HG02678 (cell line): ENCODE measurements around the gene STX10.
"Not testable (repeated sequence)": the region's sequence is repeated elsewhere in the genome, so short reads cannot be mapped to it uniquely, and the experiment has no call there.

Source experiments
- ATAC-seq: cut with Tn5 transposase; IDR thresholded peaks from one replicate; pipeline ENCODE4 v1.9.1; 2021; ENCODE audit warnings: mild to moderate bottlenecking, moderate library complexity; ENCODE audit not compliant: unreplicated experiment

The STX10 gene

DNA sequence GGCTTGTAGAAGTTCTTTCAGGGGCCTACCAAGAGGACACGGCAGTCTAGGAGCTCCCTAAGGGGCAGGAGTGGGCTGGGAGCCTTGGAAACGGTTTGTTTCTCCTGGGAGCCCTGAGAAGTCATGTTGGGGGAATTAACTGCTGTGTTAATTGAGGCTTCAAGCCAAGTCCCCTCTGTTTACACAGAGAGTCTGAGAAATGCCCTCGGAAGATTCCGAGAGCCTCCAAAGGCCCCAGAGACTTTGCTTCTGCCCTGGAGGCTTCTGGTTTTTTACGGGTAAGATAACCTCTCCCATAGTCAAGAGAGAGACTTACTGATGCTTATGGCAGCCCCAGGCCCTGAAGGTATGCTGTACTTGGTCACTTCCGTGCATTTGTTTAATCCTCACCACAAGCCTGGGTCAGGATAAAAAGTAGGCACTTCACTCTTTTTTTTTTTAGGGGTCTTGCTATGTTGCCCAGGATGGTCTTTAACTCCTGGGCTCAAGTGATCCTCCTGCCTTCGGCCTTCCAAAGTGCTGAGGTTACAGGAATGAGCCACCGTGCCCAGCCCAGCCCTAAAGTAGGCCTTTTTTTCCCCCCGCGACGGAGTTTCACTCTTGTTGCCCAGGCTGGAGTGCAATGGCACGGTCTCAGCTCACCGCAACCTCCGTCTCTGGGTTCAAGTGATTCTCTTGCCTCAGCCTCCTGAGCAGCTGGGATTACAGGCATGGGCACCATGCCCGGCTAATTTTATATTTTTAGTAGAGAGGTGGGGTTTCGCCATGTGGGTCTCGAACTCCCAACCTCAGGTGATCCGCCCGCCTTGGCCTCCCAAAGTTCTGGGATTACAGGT, 15.2 kb upstream of the STX10 start:
- no peak for ATAC-seq

- no peak for ATAC-seq
Measured at GRCh38 chr19:13164343-13165161, 14.4 kb upstream of the STX10 start.

- no peak for ATAC-seq
Measured at GRCh38 chr19:13163609-13164342, 13.6 kb upstream of the STX10 start.

GRCh38 chr19:13162724-13163608, 12.8 kb upstream of the STX10 start:
- ATAC-seq: peak; percentile 47

GRCh38 chr19:13160557-13160956, 10.4 kb upstream of the STX10 start:
- ATAC-seq: no peak

DNA sequence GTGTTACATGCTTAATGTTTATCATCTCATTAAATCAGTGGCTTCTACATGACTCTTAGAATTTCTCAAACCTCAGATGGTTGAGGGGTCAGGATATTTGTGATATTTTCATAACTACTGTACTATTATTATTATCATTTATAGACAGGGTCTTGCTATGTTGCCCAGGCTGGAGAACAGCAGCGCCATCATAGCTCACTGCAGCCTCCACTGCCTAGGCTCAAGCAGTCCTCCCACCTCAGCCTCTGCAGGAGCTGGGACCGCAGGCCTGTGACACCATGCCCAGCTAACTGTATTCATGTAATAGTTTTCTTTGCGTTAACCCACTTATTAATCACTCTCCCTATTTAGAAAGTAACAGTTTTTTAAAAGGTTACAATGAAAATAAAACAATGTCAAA, 9.5 kb upstream of the STX10 start:
- no peak for ATAC-seq

DNA sequence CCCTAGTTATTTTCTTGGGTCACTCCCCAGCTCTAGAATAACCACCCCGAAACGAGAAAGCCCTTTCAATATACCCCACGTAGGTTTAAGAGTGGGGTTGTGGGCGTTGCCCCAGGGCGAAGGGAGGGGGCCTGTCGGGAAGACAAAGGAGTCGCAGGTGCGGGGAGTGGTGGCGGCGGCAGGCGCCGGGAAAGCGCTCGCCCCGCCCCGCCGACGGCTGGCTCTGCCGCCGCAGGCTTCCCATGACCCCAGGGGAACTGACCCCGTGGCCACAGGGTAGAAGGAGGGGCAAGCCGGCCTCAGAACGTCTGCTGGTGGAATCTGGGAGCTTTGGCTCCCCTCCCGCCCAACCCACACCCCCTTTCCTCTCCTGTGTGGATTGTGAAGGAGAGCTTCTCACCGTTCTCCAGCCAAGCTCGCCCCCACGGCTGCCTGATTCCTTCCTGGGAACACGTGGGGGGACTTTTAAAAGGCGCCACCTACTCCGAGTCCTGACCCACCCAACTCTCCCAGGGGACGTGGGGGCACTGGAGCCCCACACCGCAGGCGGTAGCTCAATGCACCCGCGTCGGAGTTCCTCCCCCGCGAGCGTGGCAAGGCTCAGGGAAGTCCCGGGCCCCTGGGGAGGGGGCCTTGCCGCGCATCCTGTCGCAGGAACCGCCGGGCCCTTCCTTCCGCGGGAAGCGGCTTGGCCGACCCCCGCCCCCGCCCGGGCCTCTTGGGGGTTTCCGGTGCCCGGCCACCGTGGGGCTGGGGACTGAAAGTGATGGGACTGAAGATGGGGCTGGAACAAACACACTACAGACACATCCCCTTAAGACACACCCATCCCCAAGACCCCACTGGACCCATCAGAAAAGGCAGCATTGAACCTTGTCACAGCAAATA, 5.5 kb upstream of the STX10 start:
- ATAC-seq: peak; percentile 22

DNA sequence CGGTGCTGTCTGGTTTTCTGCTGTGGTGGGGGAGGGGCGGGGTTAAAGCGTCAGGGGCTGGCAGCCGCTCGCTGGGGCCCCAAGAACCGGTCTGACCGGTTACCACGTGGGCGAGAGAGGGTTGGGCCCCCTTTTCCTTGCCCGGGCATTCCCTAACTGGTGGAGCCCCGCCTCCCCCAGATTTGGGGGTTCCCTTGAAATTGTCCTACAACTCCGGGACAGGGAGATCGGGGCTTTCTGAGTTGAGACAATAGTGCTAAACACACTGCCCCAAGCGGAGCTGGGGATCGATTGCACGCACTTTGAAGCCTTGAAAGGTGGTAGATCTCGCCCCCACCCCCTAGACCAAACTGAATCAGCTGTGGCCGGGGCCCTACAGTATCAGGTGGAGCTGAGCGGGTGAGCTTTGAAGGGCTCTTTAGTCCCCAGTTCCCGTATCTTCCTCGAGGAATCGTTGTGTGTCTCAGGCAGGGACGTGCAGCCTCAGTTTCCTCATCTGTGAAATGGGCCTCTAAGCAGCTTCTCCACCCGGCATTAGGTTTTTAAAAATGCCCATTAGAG, 4.8 kb upstream of the STX10 start:
- no peak for ATAC-seq

- no peak for ATAC-seq
Measured at GRCh38 chr19:13154241-13154778, 4.1 kb upstream of the STX10 start.

DNA sequence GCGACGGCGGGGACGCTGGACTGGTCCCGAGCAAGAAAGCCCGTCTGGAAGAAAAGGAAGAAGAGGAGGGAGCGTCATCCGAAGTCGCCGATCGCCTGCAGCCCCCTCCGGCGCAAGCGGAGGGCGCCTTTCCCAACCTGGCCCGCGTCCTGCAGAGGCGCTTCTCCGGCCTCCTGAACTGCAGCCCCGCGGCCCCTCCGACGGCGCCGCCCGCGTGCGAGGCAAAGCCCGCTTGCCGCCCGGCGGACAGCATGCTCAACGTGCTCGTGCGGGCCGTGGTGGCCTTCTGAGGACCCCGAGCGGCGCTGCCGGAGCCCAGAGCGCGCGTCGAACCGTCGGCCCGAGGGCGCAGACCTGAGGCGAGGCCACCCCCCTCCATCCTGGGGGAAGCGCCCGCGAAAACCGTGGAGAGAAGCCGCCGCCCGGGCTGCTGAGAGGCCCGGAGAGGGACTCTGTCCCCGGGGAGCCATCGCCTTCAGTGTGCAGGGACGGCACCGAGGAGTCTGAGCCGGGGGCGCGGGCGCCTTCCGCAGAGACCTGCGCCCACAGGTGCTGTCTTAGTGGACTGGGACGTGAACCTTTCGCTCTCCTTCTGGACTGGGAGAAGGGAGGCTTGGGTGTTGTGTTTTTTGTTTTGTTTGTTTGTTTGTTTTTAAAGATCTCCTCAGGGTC, 3.5 kb upstream of the STX10 start:
- ATAC-seq: no peak

DNA sequence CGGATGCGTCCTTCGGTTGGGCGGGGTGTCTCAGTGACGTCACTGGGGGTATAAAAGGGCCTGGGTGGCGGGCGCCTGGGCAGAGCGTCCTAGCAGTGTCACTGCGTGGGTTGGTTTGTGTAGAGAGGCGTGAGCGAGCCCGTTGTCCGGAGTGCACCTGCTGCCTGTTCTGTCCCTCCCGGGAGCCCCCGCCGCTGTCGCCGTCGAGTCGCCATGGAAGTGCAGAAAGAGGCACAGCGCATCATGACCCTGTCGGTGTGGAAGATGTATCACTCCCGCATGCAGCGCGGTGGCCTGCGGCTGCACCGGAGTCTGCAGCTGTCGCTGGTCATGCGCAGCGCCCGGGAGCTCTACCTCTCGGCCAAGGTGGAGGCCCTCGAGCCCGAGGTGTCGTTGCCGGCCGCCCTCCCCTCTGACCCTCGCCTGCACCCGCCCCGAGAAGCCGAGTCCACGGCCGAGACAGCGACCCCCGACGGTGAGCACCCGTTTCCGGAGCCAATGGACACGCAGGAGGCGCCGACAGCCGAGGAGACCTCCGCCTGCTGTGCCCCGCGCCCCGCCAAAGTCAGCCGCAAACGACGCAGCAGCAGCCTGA, 2.9 kb upstream of the STX10 start:
- ATAC-seq: peak; percentile 31

DNA sequence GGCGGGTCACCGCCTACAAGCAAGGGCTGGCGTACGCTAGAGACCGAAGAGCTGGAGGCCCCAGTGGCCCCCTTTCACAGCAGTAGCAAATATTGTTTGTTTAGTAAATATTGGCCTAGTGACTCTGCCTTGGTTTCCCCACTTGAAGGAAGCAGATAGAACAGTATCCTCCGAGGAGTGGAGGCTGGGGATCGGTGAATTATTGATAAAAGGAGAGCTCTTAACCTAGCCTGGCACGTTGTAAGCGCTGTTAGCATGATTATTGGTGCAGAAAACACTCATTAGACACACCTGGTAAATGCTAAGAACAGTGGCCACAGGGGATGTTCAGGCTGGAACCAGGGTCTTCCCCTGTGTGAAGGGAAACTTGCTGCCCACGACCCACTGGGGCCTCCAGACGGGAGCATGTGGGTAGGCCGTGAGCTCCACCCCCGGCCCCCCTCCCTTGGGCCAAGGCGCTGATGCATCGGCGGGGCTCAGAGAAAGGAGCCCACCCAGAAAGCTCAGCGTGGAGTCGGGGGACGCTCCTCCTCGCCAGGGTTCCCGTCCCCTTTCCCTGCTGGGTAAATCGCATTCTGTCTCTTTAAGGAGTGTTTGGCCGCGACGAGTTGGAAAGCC, 2.3 kb upstream of the STX10 start:
- peak; percentile 4 for ATAC-seq

GRCh38 chr19:13151605-13152355, 1.6 kb upstream of the STX10 start:
- ATAC-seq: peak; percentile 42

GRCh38 chr19:13150931-13151604, 893 bp upstream of the STX10 start:
- no peak for ATAC-seq

- no peak for ATAC-seq
Measured at GRCh38 chr19:13149628-13150186, 468 bp downstream of the STX10 start.

- ATAC-seq: not testable (repeated sequence)
Measured at GRCh38 chr19:13149173-13149627, 975 bp downstream of the STX10 start.
